ENCODE measurements around the gene DPPA4.
A peak's percentile ranks its signal among the peaks of the same experiment; 100 is the strongest.

The DPPA4 gene

GRCh38 chr3:109338322-109338721, 976 bp upstream of the DPPA4 start:
- DNase-seq: no peak

GRCh38 chr3:109336291-109336861, 970 bp downstream of the DPPA4 start:
- DNase-seq: peak; percentile 21

GRCh38 chr3:109334572-109334971, 2.8 kb downstream of the DPPA4 start:
- no peak for DNase-seq

GRCh38 chr3:109331692-109332091, 5.7 kb downstream of the DPPA4 start:
- DNase-seq: no peak

GRCh38 chr3:109330405-109330804, 6.9 kb downstream of the DPPA4 start:
- DNase-seq: no peak

- DNase-seq: no peak
These were observed 9.1 kb downstream of the DPPA4 start for GRCh38 chr3:109328202-109328601.

GRCh38 chr3:109325657-109326056, 11.7 kb downstream of the DPPA4 start:
- DNase-seq: no peak

- DNase-seq: no peak
These were observed 12.2 kb downstream of the DPPA4 start for GRCh38 chr3:109325109-109325508.

GRCh38 chr3:109316162-109316730, 21.1 kb downstream of the DPPA4 start, which contains the start of gene DPPA2:
DPPA2 (minus strand) TSS chr3:109316517; CDS start chr3:109314542, 1,975 bp downstream.
- no peak for DNase-seq

GRCh38 chr3:109313061-109313460, 24.3 kb downstream of the DPPA4 start:
- no peak for DNase-seq

- DNase-seq: no peak
These were observed 39.9 kb downstream of the DPPA4 start for GRCh38 chr3:109297496-109297895.

- no peak for DNase-seq
These were observed 53.3 kb downstream of the DPPA4 start for GRCh38 chr3:109284071-109284470.

- DNase-seq: peak; percentile 5
These were observed 58.8 kb downstream of the DPPA4 start for GRCh38 chr3:109278546-109278945.

- peak; percentile 1 for DNase-seq
These were observed 59.2 kb downstream of the DPPA4 start for GRCh38 chr3:109278141-109278540.

All from fibroblast of skin of right quadriceps (primary cell).